GM23338 (cell line): ENCODE results near the gene OLFML1. TPM values are rescaled to one million over a fixed set of nuclear protein-coding genes. Genes with fewer than 3 reads are reported as not detected.
A peak's percentile ranks its signal among the peaks of the same experiment; 100 is the strongest.

Source experiments
- ATAC-seq: fragments of 200-7000 bp; cut with Tn5 transposase; 3 replicates; pipeline ENCODE4 v1.9.1; 2020
- DNase-seq: peaks from one replicate; pipeline ENCODE4 v3.0.0-alpha.2; 2015; ENCODE audit warnings: low spot score
- H2AFZ ChIP-seq: fragments of 200-600 bp; sonication (generic); 2 replicates; pipeline ENCODE4 v1.8.0; 2016; ENCODE audit warnings: antibody characterized with exemption, mild to moderate bottlenecking, moderate library complexity
- H3F3A ChIP-seq: fragments of 200-600 bp; sonication (generic); replicated peaks from 2 replicates; pipeline ENCODE4 v1.8.0; 2017; ENCODE audit warnings: antibody characterized with exemption, mixed run types, low read depth
- H3K27ac ChIP-seq: fragments of 200-600 bp; sonication (generic); 2 replicates; pipeline ENCODE4 v1.6.1; 2016; ENCODE audit warnings: low read depth
- H3K27me3 ChIP-seq: fragments of 200-600 bp; sonication (generic); 2 replicates; pipeline ENCODE4 v1.8.0; 2016; ENCODE audit warnings: mild to moderate bottlenecking, mixed run types, moderate library complexity; ENCODE audit not compliant: insufficient read depth
- H3K36me3 ChIP-seq: fragments of 200-600 bp; sonication (generic); 2 replicates; pipeline ENCODE4 v1.8.0; 2016; ENCODE audit warnings: mild to moderate bottlenecking; ENCODE audit not compliant: insufficient read depth
- H3K4me1 ChIP-seq: fragments of 200-600 bp; sonication (generic); 2 replicates; pipeline ENCODE4 v1.8.0; 2016; ENCODE audit warnings: mild to moderate bottlenecking, moderate library complexity; ENCODE audit not compliant: insufficient read depth
- H3K4me2 ChIP-seq: fragments of 200-600 bp; sonication (generic); 2 replicates; pipeline ENCODE4 v1.7.1; 2017; ENCODE audit warnings: mixed run types
- H3K4me3 ChIP-seq: fragments of 200-600 bp; sonication (generic); 2 replicates; pipeline ENCODE4 v1.6.1; 2016; ENCODE audit warnings: mixed run types
- H3K79me2 ChIP-seq: fragments of 200-600 bp; sonication (generic); replicated peaks from 2 replicates; pipeline ENCODE4 v1.8.0; 2017; ENCODE audit warnings: mild to moderate bottlenecking; ENCODE audit not compliant: insufficient read depth
- H3K9me2 ChIP-seq: fragments of 200-600 bp; sonication (generic); 2 replicates; pipeline ENCODE4 v1.8.0; 2017; ENCODE audit not compliant: insufficient read depth
- H4K20me1 ChIP-seq: fragments of 200-600 bp; sonication (generic); replicated peaks from 2 replicates; pipeline ENCODE4 v1.8.0; 2017; ENCODE audit warnings: mild to moderate bottlenecking; ENCODE audit not compliant: insufficient read depth
- H3K27ac Mint-ChIP-seq: 2 replicates; pipeline ENCODE4 v1.8.0; 2020; ENCODE audit warnings: inconsistent platforms, mild to moderate bottlenecking, moderate library complexity, mixed read lengths
- H3K27me3 Mint-ChIP-seq: 3 replicates; pipeline ENCODE4 v1.8.0; 2022; ENCODE audit warnings: low read depth, mild to moderate bottlenecking, moderate library complexity, mixed read lengths, inconsistent platforms; ENCODE audit not compliant: insufficient read depth, poor library complexity
- H3K36me3 Mint-ChIP-seq: 3 replicates; pipeline ENCODE4 v1.8.0; 2021; ENCODE audit warnings: low read depth, mild to moderate bottlenecking, inconsistent platforms, moderate library complexity, mixed read lengths
- H3K4me1 Mint-ChIP-seq: 3 replicates; pipeline ENCODE4 v1.8.0; 2020; ENCODE audit warnings: mild to moderate bottlenecking, inconsistent platforms, mixed read lengths
- H3K4me3 Mint-ChIP-seq: 3 replicates; pipeline ENCODE4 v1.8.0; 2021; ENCODE audit warnings: moderate library complexity, mild to moderate bottlenecking, inconsistent platforms, mixed read lengths
- H3K9me3 Mint-ChIP-seq: 3 replicates; pipeline ENCODE4 v1.8.0; 2020; ENCODE audit warnings: moderate library complexity, mild to moderate bottlenecking, inconsistent platforms, mixed read lengths
- CREB1 ChIP-seq: fragments of 250-450 bp; sonication (Bioruptor Pico); IDR thresholded peaks from 2 replicates; pipeline ENCODE4 v1.5.0; 2020; ENCODE audit warnings: low read depth, mild to moderate bottlenecking, moderate library complexity
- CTCF ChIP-seq, 2 experiments: fragments of 200-600 bp in 1 of 2; sonication (generic) in 1 of 2; conservative IDR thresholded peaks; 2 replicates each; pipeline versions ENCODE4 v1.5.1 to v1.6.1; 2016 to 2017; ENCODE audit warnings: antibody characterized with exemption in 2 of 2, low read depth in 2 of 2, mild to moderate bottlenecking in 2 of 2, moderate library complexity in 1 of 2
- EZH2 ChIP-seq: fragments of 200-600 bp; sonication (generic); IDR thresholded peaks from one replicate; pipeline ENCODE4 v1.8.0; 2017; ENCODE audit warnings: antibody characterized with exemption, mild to moderate bottlenecking, low read depth; ENCODE audit not compliant: unreplicated experiment
- EZH2phosphoT487 ChIP-seq: fragments of 200-600 bp; sonication (generic); IDR thresholded peaks from one replicate; pipeline ENCODE4 v1.8.1; 2018; ENCODE audit warnings: antibody characterized with exemption; ENCODE audit not compliant: unreplicated experiment
- STAT1 ChIP-seq: IDR thresholded peaks from one replicate; pipeline ENCODE4 v1.6.1; 2016; ENCODE audit warnings: antibody characterized with exemption; ENCODE audit not compliant: unreplicated experiment
- ZNF114 ChIP-seq: fragments of 250-450 bp; sonication (Bioruptor Pico); IDR thresholded peaks from 2 replicates; pipeline ENCODE4 v1.5.0; 2020; ENCODE audit warnings: mild to moderate bottlenecking, moderate library complexity
- long read RNA-seq: library from polyadenylated mRNA; unstranded; transcript quantifications from one replicate; pipeline ENCODE4 v2.0.0, GENCODE V29; 2020; ENCODE audit not compliant: unreplicated experiment
- polyA plus RNA-seq: library from polyadenylated mRNA; unstranded; fragments of >200 nt; fragmentation: Nextera tagmentation; extraction: Ambion mirVana; gene quantifications from 2 replicates; pipeline ENCODE4 v1.2.1, GENCODE V29; 2016
- total RNA-seq: library from RNA; depleted of rRNA; stranded (reverse); fragments of >200 nt; shearing (Covaris generic); gene quantifications from 2 replicates; pipeline ENCODE4 v1.2.3, GENCODE V29; 2014; rRNA removed
- TF ChIP-seq, protein P1 (sequence below): fragments of 250-450 bp; sonication (Bioruptor Pico); IDR thresholded peaks from 2 replicates; pipeline ENCODE4 v1.5.0; 2020; ENCODE audit warnings: mild to moderate bottlenecking, moderate library complexity

The OLFML1 gene
- total RNA-seq: not detected in 2 replicates
- 0.12 and 0.21 TPM in 2 replicates for polyA plus RNA-seq
- long read RNA-seq: 0 reads

GRCh38 chr11:7485186-7486097 lies at the start of gene OLFML1:
TSS of gene OLFML1 (plus strand) at chr11:7485506. CDS start at chr11:7485876, 370 bp downstream.
- peak within 1 kb of the TSS; percentile 35; the same call in 1 of the 2 replicates for H3K27ac Mint-ChIP-seq
- Histone ChIP-seq H3K4me1 (peaks cover 10% of the 10 kb centered on the region; the same call in 1 of the 2 replicates), H3K4me3 (no peak within 1 kb of the TSS), H3K27ac (peak within 1 kb of the TSS; percentile 32; the same call in 1 of the 2 replicates), H3K79me2 (no peaks in the 10 kb centered on the region), H3K36me3 (no peaks in the 10 kb centered on the region), H3K4me2 (peak within 1 kb of the TSS; percentile 14; the same call in 1 of the 2 replicates), H3K9me2 (peaks cover 19% of the 10 kb centered on the region), H4K20me1 (no peaks in the 10 kb centered on the region), H3K27me3 (no peaks in the 10 kb centered on the region), H2AFZ (peak within 1 kb of the TSS; percentile 15; the same call in 1 of the 2 replicates), H3F3A (no peaks in the 10 kb centered on the region)
- peaks cover 4% of the 10 kb centered on the region for H3K27me3 Mint-ChIP-seq
- H3K9me3 Mint-ChIP-seq: no peaks in the 10 kb centered on the region
- no peak for DNase-seq
- no peak for ATAC-seq
- H3K4me3 Mint-ChIP-seq: no peak within 1 kb of the TSS; the same call in 2 of the 3 replicates
- TF ChIP-seq EZH2phosphoT487 (no peak), STAT1 (no peak), ZNF114 (CRISPR knock-in tag) (no peak), EZH2 (no peak), CREB1 (CRISPR knock-in tag) (no peak), CTCF (conservative IDR thresholded peaks at IDR 0.05; ENCODE audit: low read depth in 2 of 2) (no peak)
- TF ChIP-seq, protein P1, sequence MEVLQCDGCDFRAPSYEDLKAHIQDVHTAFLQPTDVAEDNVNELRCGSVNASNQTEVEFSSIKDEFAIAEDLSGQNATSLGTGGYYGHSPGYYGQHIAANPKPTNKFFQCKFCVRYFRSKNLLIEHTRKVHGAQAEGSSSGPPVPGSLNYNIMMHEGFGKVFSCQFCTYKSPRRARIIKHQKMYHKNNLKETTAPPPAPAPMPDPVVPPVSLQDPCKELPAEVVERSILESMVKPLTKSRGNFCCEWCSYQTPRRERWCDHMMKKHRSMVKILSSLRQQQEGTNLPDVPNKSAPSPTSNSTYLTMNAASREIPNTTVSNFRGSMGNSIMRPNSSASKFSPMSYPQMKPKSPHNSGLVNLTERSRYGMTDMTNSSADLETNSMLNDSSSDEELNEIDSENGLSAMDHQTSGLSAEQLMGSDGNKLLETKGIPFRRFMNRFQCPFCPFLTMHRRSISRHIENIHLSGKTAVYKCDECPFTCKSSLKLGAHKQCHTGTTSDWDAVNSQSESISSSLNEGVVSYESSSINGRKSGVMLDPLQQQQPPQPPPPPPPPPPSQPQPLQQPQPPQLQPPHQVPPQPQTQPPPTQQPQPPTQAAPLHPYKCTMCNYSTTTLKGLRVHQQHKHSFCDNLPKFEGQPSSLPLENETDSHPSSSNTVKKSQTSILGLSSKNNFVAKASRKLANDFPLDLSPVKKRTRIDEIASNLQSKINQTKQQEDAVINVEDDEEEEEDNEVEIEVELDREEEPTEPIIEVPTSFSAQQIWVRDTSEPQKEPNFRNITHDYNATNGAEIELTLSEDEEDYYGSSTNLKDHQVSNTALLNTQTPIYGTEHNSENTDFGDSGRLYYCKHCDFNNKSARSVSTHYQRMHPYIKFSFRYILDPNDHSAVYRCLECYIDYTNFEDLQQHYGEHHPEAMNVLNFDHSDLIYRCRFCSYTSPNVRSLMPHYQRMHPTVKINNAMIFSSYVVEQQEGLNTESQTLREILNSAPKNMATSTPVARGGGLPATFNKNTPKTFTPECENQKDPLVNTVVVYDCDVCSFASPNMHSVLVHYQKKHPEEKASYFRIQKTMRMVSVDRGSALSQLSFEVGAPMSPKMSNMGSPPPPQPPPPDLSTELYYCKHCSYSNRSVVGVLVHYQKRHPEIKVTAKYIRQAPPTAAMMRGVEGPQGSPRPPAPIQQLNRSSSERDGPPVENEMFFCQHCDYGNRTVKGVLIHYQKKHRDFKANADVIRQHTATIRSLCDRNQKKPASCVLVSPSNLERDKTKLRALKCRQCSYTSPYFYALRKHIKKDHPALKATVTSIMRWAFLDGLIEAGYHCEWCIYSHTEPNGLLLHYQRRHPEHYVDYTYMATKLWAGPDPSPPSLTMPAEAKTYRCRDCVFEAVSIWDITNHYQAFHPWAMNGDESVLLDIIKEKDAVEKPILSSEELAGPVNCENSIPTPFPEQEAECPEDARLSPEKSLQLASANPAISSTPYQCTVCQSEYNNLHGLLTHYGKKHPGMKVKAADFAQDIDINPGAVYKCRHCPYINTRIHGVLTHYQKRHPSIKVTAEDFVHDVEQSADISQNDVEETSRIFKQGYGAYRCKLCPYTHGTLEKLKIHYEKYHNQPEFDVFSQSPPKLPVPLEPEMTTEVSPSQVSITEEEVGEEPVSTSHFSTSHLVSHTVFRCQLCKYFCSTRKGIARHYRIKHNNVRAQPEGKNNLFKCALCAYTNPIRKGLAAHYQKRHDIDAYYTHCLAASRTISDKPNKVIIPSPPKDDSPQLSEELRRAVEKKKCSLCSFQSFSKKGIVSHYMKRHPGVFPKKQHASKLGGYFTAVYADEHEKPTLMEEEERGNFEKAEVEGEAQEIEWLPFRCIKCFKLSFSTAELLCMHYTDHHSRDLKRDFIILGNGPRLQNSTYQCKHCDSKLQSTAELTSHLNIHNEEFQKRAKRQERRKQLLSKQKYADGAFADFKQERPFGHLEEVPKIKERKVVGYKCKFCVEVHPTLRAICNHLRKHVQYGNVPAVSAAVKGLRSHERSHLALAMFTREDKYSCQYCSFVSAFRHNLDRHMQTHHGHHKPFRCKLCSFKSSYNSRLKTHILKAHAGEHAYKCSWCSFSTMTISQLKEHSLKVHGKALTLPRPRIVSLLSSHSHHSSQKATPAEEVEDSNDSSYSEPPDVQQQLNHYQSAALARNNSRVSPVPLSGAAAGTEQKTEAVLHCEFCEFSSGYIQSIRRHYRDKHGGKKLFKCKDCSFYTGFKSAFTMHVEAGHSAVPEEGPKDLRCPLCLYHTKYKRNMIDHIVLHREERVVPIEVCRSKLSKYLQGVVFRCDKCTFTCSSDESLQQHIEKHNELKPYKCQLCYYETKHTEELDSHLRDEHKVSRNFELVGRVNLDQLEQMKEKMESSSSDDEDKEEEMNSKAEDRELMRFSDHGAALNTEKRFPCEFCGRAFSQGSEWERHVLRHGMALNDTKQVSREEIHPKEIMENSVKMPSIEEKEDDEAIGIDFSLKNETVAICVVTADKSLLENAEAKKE (CRISPR knock-in tag): no peak
- no peaks in the 10 kb centered on the region for H3K36me3 Mint-ChIP-seq
- peaks cover 22% of the 10 kb centered on the region for H3K4me1 Mint-ChIP-seq
